ENCODE results near the gene NID1.

The NID1 gene

DNA sequence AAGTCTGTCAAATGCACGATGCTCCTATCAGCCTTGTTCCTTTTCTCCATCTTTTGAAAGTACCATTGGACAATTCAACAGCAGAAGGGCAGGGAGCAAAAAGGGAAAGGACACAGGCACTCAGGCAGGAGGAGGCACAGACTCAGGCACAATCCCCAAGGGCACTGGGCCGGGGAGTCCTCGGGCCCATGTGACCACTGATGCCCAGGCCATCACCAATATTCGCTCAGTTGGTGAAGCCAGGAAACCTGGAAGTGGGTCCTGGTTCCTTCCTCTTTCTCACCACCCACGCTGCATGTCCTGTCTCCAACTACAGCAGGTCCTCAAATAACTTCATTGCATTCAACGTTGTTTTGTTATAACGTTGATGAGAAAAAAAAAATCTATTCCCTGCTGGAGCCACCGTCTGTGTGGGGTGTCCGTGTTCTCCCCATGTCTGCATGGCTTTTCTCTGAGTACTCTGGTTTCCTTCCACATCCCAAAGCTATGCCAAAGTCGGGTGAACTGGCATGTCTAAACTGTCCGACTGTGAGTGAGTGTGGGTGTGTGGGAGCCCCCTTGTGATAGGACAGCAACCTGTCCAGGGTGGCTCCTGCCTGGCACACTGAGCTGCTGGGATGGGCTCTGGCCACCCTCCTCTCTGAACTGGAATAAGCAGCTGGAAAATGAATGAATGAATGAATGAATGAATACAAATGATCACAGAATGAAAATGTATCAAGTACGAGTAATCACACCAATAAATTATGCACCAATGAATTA lies 12.5 kb downstream of the NID1 start:
- DNase-seq (ENCODE audit: insufficient read length, low spot score): no peak
- FAIRE-seq: no peak
- TF ChIP-seq, protein P1, sequence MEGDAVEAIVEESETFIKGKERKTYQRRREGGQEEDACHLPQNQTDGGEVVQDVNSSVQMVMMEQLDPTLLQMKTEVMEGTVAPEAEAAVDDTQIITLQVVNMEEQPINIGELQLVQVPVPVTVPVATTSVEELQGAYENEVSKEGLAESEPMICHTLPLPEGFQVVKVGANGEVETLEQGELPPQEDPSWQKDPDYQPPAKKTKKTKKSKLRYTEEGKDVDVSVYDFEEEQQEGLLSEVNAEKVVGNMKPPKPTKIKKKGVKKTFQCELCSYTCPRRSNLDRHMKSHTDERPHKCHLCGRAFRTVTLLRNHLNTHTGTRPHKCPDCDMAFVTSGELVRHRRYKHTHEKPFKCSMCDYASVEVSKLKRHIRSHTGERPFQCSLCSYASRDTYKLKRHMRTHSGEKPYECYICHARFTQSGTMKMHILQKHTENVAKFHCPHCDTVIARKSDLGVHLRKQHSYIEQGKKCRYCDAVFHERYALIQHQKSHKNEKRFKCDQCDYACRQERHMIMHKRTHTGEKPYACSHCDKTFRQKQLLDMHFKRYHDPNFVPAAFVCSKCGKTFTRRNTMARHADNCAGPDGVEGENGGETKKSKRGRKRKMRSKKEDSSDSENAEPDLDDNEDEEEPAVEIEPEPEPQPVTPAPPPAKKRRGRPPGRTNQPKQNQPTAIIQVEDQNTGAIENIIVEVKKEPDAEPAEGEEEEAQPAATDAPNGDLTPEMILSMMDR (IDR thresholded peaks at IDR 0.05; ENCODE audit: insufficient read depth, missing control alignments): no peak

DNA sequence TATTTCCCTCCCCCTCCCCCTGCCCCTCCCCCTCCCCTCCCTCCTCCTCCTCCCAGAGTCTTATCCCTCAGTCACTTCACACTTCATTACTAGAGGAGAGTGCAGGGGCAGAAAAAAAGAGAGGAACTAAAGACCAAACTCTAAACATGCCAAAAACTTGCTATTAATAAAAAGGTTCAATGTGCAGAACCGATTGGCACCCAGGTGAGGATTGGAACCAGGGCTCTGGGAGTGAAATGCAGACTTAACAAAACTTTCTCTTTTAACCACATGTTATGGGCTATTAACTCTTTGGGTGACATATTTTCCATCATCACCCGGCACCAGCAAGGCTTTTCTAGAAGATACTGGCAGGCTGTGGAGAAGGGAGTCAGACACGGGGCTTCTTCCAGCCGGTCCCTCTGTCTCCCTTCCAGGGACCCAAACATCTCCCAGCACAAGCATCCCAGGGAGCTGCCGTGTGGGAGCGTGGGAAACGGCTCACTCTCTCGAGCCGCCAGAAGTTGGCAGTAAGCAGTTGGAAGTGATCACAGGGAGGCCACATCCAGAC lies 13.6 kb downstream of the NID1 start:
- no peak for DNase-seq (ENCODE audit: insufficient read length, low spot score)
- TF ChIP-seq, protein P1 (IDR thresholded peaks at IDR 0.05; ENCODE audit: insufficient read depth, missing control alignments): no peak
- no peak for FAIRE-seq

DNA sequence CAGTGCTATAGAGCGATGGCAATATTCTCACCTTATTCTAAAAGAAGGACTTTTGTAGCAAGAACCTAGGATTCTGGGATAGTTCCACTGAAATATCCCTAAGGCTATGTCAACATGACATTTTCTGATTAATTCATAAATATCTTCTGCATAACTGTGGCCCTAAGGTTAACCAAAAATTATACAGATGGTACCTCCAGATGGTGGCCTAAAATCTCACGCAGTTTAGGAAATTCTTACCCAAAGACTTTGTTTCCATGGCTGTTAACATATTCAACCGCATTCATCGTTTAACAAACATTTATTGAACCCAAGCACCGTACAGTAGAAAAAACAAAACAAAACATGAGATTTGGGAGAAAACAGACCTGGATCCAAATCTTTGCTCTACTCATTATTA lies 19.1 kb downstream of the NID1 start:
- FAIRE-seq: no peak

DNA sequence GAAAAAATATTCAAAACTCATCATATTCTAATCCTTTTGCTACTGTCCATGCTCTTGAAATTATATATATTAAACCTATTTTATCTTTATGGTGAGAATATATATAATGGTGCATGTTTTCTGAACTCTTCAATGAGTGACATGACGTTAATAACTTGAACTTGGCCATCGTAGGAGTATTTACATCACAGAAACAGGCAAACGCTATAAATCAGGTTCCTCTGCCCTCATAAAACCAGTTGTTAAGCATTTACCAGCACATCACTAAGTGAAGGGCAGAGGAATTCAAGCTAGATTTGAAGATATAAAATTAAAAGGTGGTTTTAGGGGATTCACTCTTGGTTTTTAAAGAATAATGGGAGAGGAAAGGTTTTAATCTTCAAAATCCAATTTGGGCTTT lies 20.5 kb downstream of the NID1 start:
- FAIRE-seq: no peak

More for the DNA sequence above, 19.1 kb downstream of the NID1 start:
- TF ChIP-seq, protein P1 (IDR thresholded peaks at IDR 0.05; ENCODE audit: insufficient read depth, missing control alignments): no peak
- DNase-seq (ENCODE audit: insufficient read length, low spot score): no peak

DNA sequence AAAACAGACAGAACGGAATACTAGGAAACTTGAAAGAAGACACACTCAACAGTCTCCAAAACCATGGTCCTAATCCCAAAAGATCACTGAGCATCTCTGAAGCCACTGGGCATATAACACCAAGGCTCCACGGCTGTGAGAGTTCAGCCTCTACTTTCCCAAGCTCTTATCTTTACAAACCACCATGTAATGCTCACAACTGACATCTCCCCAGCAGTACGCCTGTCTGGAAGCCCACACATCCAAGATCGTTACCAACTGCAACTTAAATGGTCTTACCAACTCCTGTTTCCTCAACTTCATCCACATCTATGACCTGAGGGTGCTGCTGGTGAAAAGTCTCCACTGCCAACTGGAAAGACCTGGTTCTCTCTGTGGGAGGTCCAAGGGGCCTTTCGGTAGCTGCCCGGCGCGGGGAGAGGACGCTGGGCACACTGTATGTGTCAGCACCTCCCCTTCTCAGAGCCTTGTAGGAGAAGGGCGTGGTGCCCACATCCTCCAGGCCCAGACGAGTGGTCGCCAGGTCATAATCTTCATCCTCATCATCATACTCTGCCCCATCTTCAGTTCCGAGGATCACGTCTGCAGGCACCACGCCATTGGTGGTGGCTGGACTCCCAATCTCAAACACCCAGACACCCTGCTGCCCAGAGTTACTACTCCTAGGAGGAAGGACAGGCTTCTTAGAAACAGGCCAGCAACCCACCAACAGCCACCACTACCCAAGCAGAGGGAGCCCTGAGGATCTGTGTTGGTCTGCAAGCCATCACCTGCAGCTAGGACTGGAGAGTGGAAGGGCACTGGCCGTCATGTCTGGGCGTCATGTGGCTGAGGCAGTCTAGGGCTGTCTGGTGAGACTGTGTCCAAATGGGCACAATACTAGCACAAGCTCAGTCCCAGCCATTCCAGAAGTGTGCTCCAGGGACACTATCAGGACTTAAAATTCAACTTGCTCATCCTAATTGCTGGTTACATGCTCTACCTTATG lies 23.0 kb downstream of the NID1 start:
- DNase-seq (ENCODE audit: insufficient read length, low spot score) (no peak), FAIRE-seq (no peak)
- TF ChIP-seq, protein P1 (IDR thresholded peaks at IDR 0.05; ENCODE audit: insufficient read depth, missing control alignments): no peak

More for the DNA sequence above, 20.5 kb downstream of the NID1 start:
- no peak for DNase-seq (ENCODE audit: insufficient read length, low spot score)
- TF ChIP-seq, protein P1 (IDR thresholded peaks at IDR 0.05; ENCODE audit: insufficient read depth, missing control alignments): no peak

DNA sequence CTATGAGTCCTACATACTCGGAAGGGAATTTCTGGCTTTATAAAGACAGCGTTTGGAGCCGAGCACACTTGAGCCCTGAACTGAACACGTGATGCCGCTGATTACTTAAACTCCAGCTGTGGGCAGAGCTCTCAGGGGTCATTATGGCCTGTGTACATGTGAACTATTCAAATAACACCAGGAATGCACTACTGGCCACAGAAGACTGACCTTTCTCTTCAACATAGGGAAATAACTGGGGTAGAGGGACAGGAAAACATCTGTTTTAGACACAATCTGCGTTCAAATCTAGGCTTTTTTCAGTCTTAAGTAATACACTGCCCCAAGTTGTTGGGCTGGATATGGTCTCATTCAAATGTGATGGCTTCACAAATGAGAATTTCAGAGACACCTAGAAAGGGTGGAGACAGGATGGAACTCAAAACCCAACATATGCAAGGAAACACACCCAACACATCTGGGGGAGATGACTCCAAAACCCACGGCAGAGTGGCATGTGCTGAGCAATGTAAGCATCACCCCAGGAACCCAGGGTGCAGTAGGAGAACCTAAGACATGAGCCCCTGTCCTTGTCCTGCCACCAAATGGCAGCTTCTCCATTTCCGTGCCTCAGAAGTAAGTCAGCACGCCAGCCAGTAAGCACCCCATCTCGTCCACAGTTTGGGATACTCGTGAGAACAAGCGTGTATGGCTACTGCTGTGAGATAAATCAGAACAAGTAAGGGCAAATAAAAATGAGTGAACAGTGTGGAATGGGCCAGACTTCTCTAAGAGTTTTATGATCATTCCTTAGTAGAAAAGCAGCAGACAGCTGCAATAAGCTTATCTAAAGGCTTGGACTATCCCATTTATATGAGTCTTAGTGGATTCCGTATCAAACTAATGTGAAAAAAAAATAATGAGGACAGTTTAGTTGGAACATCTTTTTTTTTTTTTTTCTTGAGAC lies 24.9 kb downstream of the NID1 start:
- no peak for FAIRE-seq
- TF ChIP-seq, protein P1 (IDR thresholded peaks at IDR 0.05; ENCODE audit: insufficient read depth, missing control alignments): no peak
- DNase-seq (ENCODE audit: insufficient read length, low spot score): no peak

All from D721Med (cell line).